GM21515 (cell line): ENCODE measurements around the gene GAD2.

Source experiments
- ATAC-seq: cut with Tn5 transposase; IDR thresholded peaks from one replicate; pipeline ENCODE4 v1.9.1; 2021; ENCODE audit not compliant: unreplicated experiment

The GAD2 gene

GRCh38 chr10:26216585-26217395, at the start of gene GAD2:
Gene GAD2, plus strand, starts transcription at chr10:26216774. Its CDS starts 36 bp downstream, at chr10:26216810.
- ATAC-seq, result no peak

GRCh38 chr10:26169466-26169865, 47.1 kb upstream of the GAD2 start:
- no peak for ATAC-seq

- no peak for ATAC-seq
These were observed 44.4 kb upstream of the GAD2 start for GRCh38 chr10:26172131-26172530.

GRCh38 chr10:26173837-26174236, 42.7 kb upstream of the GAD2 start:
- no peak for ATAC-seq

- no peak for ATAC-seq
These were observed 39.2 kb upstream of the GAD2 start for GRCh38 chr10:26177341-26177740.

GRCh38 chr10:26194275-26194674, 22.3 kb upstream of the GAD2 start:
- no peak for ATAC-seq

- no peak for ATAC-seq
These were observed 19.3 kb upstream of the GAD2 start for GRCh38 chr10:26197248-26197647.

- no peak for ATAC-seq
These were observed 18.5 kb upstream of the GAD2 start for GRCh38 chr10:26198119-26198518.

GRCh38 chr10:26199841-26200240, 16.7 kb upstream of the GAD2 start:
- no peak for ATAC-seq

GRCh38 chr10:26205223-26205622, 11.4 kb upstream of the GAD2 start:
- ATAC-seq, result no peak

- no peak for ATAC-seq
These were observed 4.7 kb upstream of the GAD2 start for GRCh38 chr10:26211781-26212444.

- ATAC-seq, result no peak
These were observed 4.1 kb upstream of the GAD2 start for GRCh38 chr10:26212511-26212910.

- no peak for ATAC-seq
These were observed 3.3 kb upstream of the GAD2 start for GRCh38 chr10:26213157-26213800.

GRCh38 chr10:26214004-26214403, 2.6 kb upstream of the GAD2 start:
- no peak for ATAC-seq

- ATAC-seq, result no peak
These were observed 1.8 kb upstream of the GAD2 start for GRCh38 chr10:26214551-26215395.

- ATAC-seq, result no peak
These were observed 1.1 kb upstream of the GAD2 start for GRCh38 chr10:26215396-26215934.

- ATAC-seq, result no peak
These were observed 514 bp upstream of the GAD2 start for GRCh38 chr10:26215935-26216584.

- no peak for ATAC-seq
These were observed 967 bp downstream of the GAD2 start for GRCh38 chr10:26217396-26218086.

GRCh38 chr10:26219676-26220075, 3.1 kb downstream of the GAD2 start:
- ATAC-seq, result no peak

- ATAC-seq, result no peak
These were observed 4.3 kb downstream of the GAD2 start for GRCh38 chr10:26220901-26221300.
